B cell (primary cell): ENCODE results near the gene KPNA2. TPM values are rescaled to one million over a fixed set of nuclear protein-coding genes. Genes with fewer than 3 reads are reported as not detected.

ENCODE experiments used
- ATAC-seq: fragments of 200-7000 bp; cut with Tn5 transposase; one replicate; pipeline ENCODE4 v1.10.0; 2021; ENCODE audit warnings: low read depth, mild to moderate bottlenecking, moderate number of reproducible peaks, moderate library complexity
- CTCF ChIA-PET: fragments of 350-600 bp; sonication (Branson Sonifier 250); formaldehyde crosslinking; loops from one replicate; lab custom pipeline; 2021; ENCODE audit warnings: antibody characterized with exemption, inconsistent platforms; lab: Charles Lee
- POLR2A ChIA-PET: fragments of 350-600 bp; sonication (Branson Sonifier 250); formaldehyde crosslinking; loops from one replicate; lab custom pipeline; 2021; ENCODE audit warnings: antibody characterized with exemption; lab: Charles Lee
- DNase-seq: peaks from one replicate; pipeline ENCODE4 v3.0.0; 2013
- H2AFZ ChIP-seq: 2 replicates; pipeline ENCODE4 v1.6.1; 2012; ENCODE audit warnings: mild to moderate bottlenecking, low read depth, low read length; ENCODE audit not compliant: insufficient read depth, poor library complexity, severe bottlenecking
- H3K27ac ChIP-seq, 2 donors: 1 replicate in 1 of 2; 2 replicates in 1 of 2; pipeline ENCODE4 v1.5.1; 2012 to 2013; ENCODE audit warnings: low read length in 2 of 2, mild to moderate bottlenecking in 2 of 2, moderate library complexity in 1 of 2
- H3K27me3 ChIP-seq, 4 experiments: fragments of 200-600 bp in 1 of 4; sonication (generic) in 1 of 4; replicated peaks in 1 of 4; 1 replicate in 2 of 4; 2 replicates in 2 of 4; pipeline versions ENCODE4 v1.6.1 to v1.7.0; 2013 to 2016; ENCODE audit warnings: low read length in 3 of 4, mild to moderate bottlenecking in 2 of 4, mixed read lengths in 1 of 4, moderate library complexity in 1 of 4; ENCODE audit not compliant: insufficient read depth in 4 of 4, control insufficient read depth in 3 of 4; ENCODE audit errors: control extremely low read depth in 1 of 4
- H3K36me3 ChIP-seq, 2 experiments: replicated peaks in 1 of 2; 1 replicate in 1 of 2; 2 replicates in 1 of 2; pipeline versions ENCODE4 v1.6.1 to v1.7.1; 2013; ENCODE audit warnings: low read length in 1 of 2; ENCODE audit not compliant: insufficient read depth in 2 of 2, control insufficient read depth in 1 of 2; ENCODE audit errors: control extremely low read depth in 1 of 2, extremely low read depth in 1 of 2
- H3K4me1 ChIP-seq, 2 donors: fragments of 200-600 bp in 1 of 2; sonication (generic) in 1 of 2; 1 replicate in 1 of 2; 2 replicates in 1 of 2; pipeline versions ENCODE4 v1.5.1 to v1.6.1; 2013 to 2017; ENCODE audit warnings: low read length in 2 of 2; ENCODE audit not compliant: control insufficient read depth in 2 of 2, insufficient read depth in 2 of 2
- H3K4me2 ChIP-seq: replicated peaks from 2 replicates; pipeline ENCODE3; 2012; ENCODE audit warnings: mild to moderate bottlenecking, low read depth, low read length; ENCODE audit not compliant: poor library complexity, severe bottlenecking
- H3K4me3 ChIP-seq, 5 experiments: fragments of 200-600 bp in 1 of 5; sonication (generic) in 1 of 5; 1 replicate in 3 of 5; 2 replicates in 2 of 5; pipeline versions ENCODE4 v1.5.1 to v1.7.0; 2011 to 2016; ENCODE audit warnings: low read length in 4 of 5, mild to moderate bottlenecking in 4 of 5, low read depth in 2 of 5, control low read depth in 1 of 5, moderate library complexity in 1 of 5; ENCODE audit not compliant: insufficient read depth in 1 of 5; ENCODE audit errors: control extremely low read depth in 1 of 5, extremely low read depth in 1 of 5
- H3K79me2 ChIP-seq: fragments of 200-600 bp; sonication (generic); one replicate; pipeline ENCODE4 v1.6.0; 2016; ENCODE audit warnings: low read length; ENCODE audit not compliant: control insufficient read depth, insufficient read depth
- H3K9ac ChIP-seq: fragments of 200-600 bp; sonication (generic); 2 replicates; pipeline ENCODE4 v1.6.1; 2017; ENCODE audit warnings: mild to moderate bottlenecking, low read length, moderate library complexity
- H3K9me3 ChIP-seq, 3 donors: one replicate each; pipeline versions ENCODE4 v1.6.1 to v1.7.1; 2013; ENCODE audit warnings: low read length in 2 of 3; ENCODE audit not compliant: control insufficient read depth in 2 of 3, insufficient read depth in 1 of 3; ENCODE audit errors: control extremely low read depth in 1 of 3
- H4K20me1 ChIP-seq: 2 replicates; pipeline ENCODE4 v1.6.0; 2012; ENCODE audit warnings: mild to moderate bottlenecking, low read length; ENCODE audit not compliant: insufficient read depth, control insufficient read depth, poor library complexity, severe bottlenecking
- H3K27ac Mint-ChIP-seq: one replicate; pipeline ENCODE4 v1.8.0; 2021; ENCODE audit warnings: mixed read lengths
- H3K27me3 Mint-ChIP-seq: one replicate; pipeline ENCODE4 v1.8.0; 2021; ENCODE audit warnings: mixed read lengths
- H3K4me1 Mint-ChIP-seq: one replicate; pipeline ENCODE4 v1.8.0; 2021; ENCODE audit warnings: mixed read lengths
- H3K4me3 Mint-ChIP-seq: one replicate; pipeline ENCODE4 v1.8.0; 2021; ENCODE audit warnings: mixed read lengths
- H3K9me3 Mint-ChIP-seq: one replicate; pipeline ENCODE4 v1.8.0; 2022; ENCODE audit warnings: mixed read lengths; ENCODE audit not compliant: insufficient read depth
- CTCF ChIP-seq: fragments of 200-600 bp; IDR thresholded peaks from one replicate; pipeline ENCODE4 v1.8.0; 2022; ENCODE audit warnings: antibody characterized with exemption, mild to moderate bottlenecking
- EZH2 ChIP-seq: IDR thresholded peaks from 2 replicates; pipeline ENCODE4 v1.6.1; 2012; ENCODE audit warnings: borderline replicate concordance, low read depth, mild to moderate bottlenecking, moderate library complexity, low read length; ENCODE audit not compliant: insufficient read depth, poor library complexity, severe bottlenecking
- WGBS: methylation state at CpG from one replicate; pipeline ENCODE4 v1.1.5; 2013; ENCODE audit warnings: missing lambda C conversion rate; ENCODE audit not compliant: insufficient coverage; 5-methylcytosine and 5-hydroxymethylcytosine counted together
- intact Hi-C: fragments of 100-400 bp; cut with micrococcal nuclease; formaldehyde crosslinking; loops from one replicate; pipeline ENCODE4 v1.10.0; 2022
- polyA plus RNA-seq: library from polyadenylated mRNA; depleted of rRNA; stranded (reverse); fragments of >200 nt; gene quantifications from 2 replicates; pipeline ENCODE4 v1.2.3, GENCODE V29; 2012
- total RNA-seq, 2 donors: library from RNA; stranded (reverse); fragments of 120-200 nt in 1 of 2; gene quantifications; 1 replicate in 1 of 2; 2 replicates in 1 of 2; pipeline versions ENCODE4 v1.2.3 to v1.2.4, GENCODE V29; 2013 to 2022

The KPNA2 gene
- total and polyA plus RNA-seq, 2 donors (not counting 1 experiment from before 2014, with no cell fraction given) = 20.0 to 25.2 TPM

- no peaks in the 10 kb centered on the region for H3K9me3 Mint-ChIP-seq
- Histone ChIP-seq H4K20me1 (no peaks in the 10 kb centered on the region), H3K4me1 (no peaks in the 10 kb centered on the region), H3K79me2 (no peaks in the 10 kb centered on the region), H3K9ac (no peak overlapping the region), H3K27ac (no peak overlapping the region), H2AFZ (no peak overlapping the region), H3K9me3 (peaks cover 0 to 2% (median 0%) of the 10 kb centered on the region in 3 donors), H3K36me3 (no peaks in the 10 kb centered on the region), H3K4me3 (no peak overlapping the region), H3K4me2 (no peak overlapping the region), H3K27me3 (no peaks in the 10 kb centered on the region)
- POLR2A ChIA-PET = no interaction called here
- CTCF ChIA-PET = no interaction called here
- H3K27me3 Mint-ChIP-seq = no peaks in the 10 kb centered on the region
- intact Hi-C loops = no loop called here
- DNase-seq = no peak
- no peak overlapping the region for H3K4me3 Mint-ChIP-seq
- peaks cover 2% of the 10 kb centered on the region for H3K4me1 Mint-ChIP-seq
- 85% methylated on average over 9 of the region's 11 CpGs for WGBS
- TF ChIP-seq CTCF = no peak
- TF ChIP-seq EZH2 = no peak
- H3K27ac Mint-ChIP-seq = no peak overlapping the region
- no peak for ATAC-seq
These were observed 59.0 kb downstream of the KPNA2 start for GRCh38 chr17:68094481-68095078.

- Histone ChIP-seq H3K4me3 (no peak overlapping the region), H3K27me3 (no peaks in the 10 kb centered on the region), H2AFZ (no peak overlapping the region), H3K4me2 (no peak overlapping the region), H3K4me1 (no peaks in the 10 kb centered on the region), H3K36me3 (no peaks in the 10 kb centered on the region), H3K79me2 (no peaks in the 10 kb centered on the region), H3K9ac (no peak overlapping the region), H3K27ac (no peak overlapping the region), H4K20me1 (no peaks in the 10 kb centered on the region), H3K9me3 (peaks cover 0 to 2% (median 0%) of the 10 kb centered on the region in 3 donors)
- DNase-seq (no peak), ATAC-seq (no peak)
- WGBS = 98% methylated on average over 9 of the region's 10 CpGs
- ChIA-PET CTCF (no interaction called here), POLR2A (no interaction called here)
- H3K9me3 Mint-ChIP-seq = no peaks in the 10 kb centered on the region
- no peak for TF ChIP-seq EZH2
- TF ChIP-seq CTCF = no peak
- no peak overlapping the region for H3K4me3 Mint-ChIP-seq
- no peak overlapping the region for H3K27ac Mint-ChIP-seq
- H3K4me1 Mint-ChIP-seq = no peaks in the 10 kb centered on the region
- no peaks in the 10 kb centered on the region for H3K27me3 Mint-ChIP-seq
- intact Hi-C loops = no loop called here
These were observed 59.8 kb downstream of the KPNA2 start for GRCh38 chr17:68095205-68095811.
